Tibial nerve (tissue), 4 donors: ENCODE data around the gene DFFB. TPM values are rescaled to one million over a fixed set of nuclear protein-coding genes. Genes with fewer than 3 reads are reported as not detected.

Experiments
- DNase-seq, 2 donors: peaks; one replicate each; pipeline ENCODE4 v3.0.0-alpha.2; 2019; ENCODE audit warnings: low spot score in 2 of 2
- H3K27ac ChIP-seq, 4 donors: fragments of 200-600 bp; sonication (generic) in 3 of 4; one replicate each; pipeline ENCODE4 v1.5.1; 2017 to 2019; ENCODE audit warnings: mild to moderate bottlenecking in 1 of 4
- H3K27me3 ChIP-seq, 2 donors: fragments of 200-600 bp; sonication (generic) in 1 of 2; one replicate each; pipeline versions ENCODE4 v1.5.1 to v1.6.0; 2017 to 2019
- H3K36me3 ChIP-seq, 3 donors: fragments of 200-600 bp; sonication (generic); one replicate each; pipeline ENCODE4 v1.5.1; 2018 to 2019
- H3K4me1 ChIP-seq, 4 donors: fragments of 200-600 bp; sonication (generic) in 3 of 4; one replicate each; pipeline ENCODE4 v1.5.1; 2017 to 2019
- H3K4me3 ChIP-seq, 4 donors: fragments of 200-600 bp; sonication (generic) in 3 of 4; one replicate each; pipeline ENCODE4 v1.5.1; 2017 to 2019; ENCODE audit warnings: mild to moderate bottlenecking in 1 of 4, moderate library complexity in 1 of 4
- H3K9me3 ChIP-seq, 4 donors: fragments of 200-600 bp; sonication (generic) in 3 of 4; one replicate each; pipeline ENCODE4 v1.5.1; 2017 to 2019
- CTCF ChIP-seq, 5 experiments: fragments of 200-600 bp in 3 of 5; fragments of 450-650 bp in 2 of 5; sonication (generic) in 3 of 5; IDR thresholded peaks; one replicate each; pipeline ENCODE4 v1.5.1; 2016 to 2019; ENCODE audit warnings: antibody characterized with exemption in 5 of 5, mild to moderate bottlenecking in 3 of 5, moderate library complexity in 2 of 5
- EP300 ChIP-seq, 2 donors: sonication (generic); formaldehyde crosslinking; IDR thresholded peaks; one replicate each; pipeline ENCODE4 v1.6.1; 2017; ENCODE audit warnings: antibody characterized with exemption in 2 of 2, mild to moderate bottlenecking in 1 of 2
- POLR2A ChIP-seq, 2 donors: fragments of 450-650 bp; IDR thresholded peaks; one replicate each; pipeline ENCODE4 v1.6.1; 2017; ENCODE audit warnings: antibody characterized with exemption in 2 of 2, mild to moderate bottlenecking in 2 of 2, moderate library complexity in 2 of 2
- WGBS, 2 donors: methylation state at CpG; one replicate each; pipeline ENCODE4 v1.1.5; 2018; 5-methylcytosine and 5-hydroxymethylcytosine counted together
- total RNA-seq, 4 donors: library from RNA; depleted of rRNA; stranded (reverse); fragments of >200 nt; gene quantifications; one replicate each; pipeline ENCODE4 v1.1.0, GENCODE V29; 2016

DFFB gene
- total RNA-seq, 4 donors from 2014 or later: 7.0 to 17.7 (median 15.2) TPM

- no peak overlapping the region for H3K4me3 ChIP-seq
- H3K9me3 ChIP-seq: no peaks in the 10 kb centered on the region
- WGBS, 2 donors: 66 to 68% methylated on average over 8 of the region's 8 CpGs
- no peak for DNase-seq
- TF ChIP-seq CTCF (IDR thresholded peaks at IDR 0.05) (no peak), EP300 (IDR thresholded peaks at IDR 0.05) (no peak), POLR2A (IDR thresholded peaks at IDR 0.05) (no peak)
- H3K4me1 ChIP-seq: peaks cover 0 to 3% (median 0%) of the 10 kb centered on the region in 4 donors
- H3K27ac ChIP-seq: no peak overlapping the region
- H3K36me3 ChIP-seq: no peaks in the 10 kb centered on the region
- H3K27me3 ChIP-seq: peaks cover 0 to 11% of the 10 kb centered on the region in 2 donors
Observed at GRCh38 chr1:3921765-3922164, 64.5 kb downstream of the DFFB start.

- DNase-seq: no peak
- TF ChIP-seq POLR2A (IDR thresholded peaks at IDR 0.05): no peak
- no peak for TF ChIP-seq EP300 (IDR thresholded peaks at IDR 0.05)
- TF ChIP-seq CTCF (IDR thresholded peaks at IDR 0.05): no peak
- H3K27me3 ChIP-seq: peaks cover 0 to 11% of the 10 kb centered on the region in 2 donors
- no peak overlapping the region for H3K27ac ChIP-seq
- H3K4me3 ChIP-seq: no peak overlapping the region
- no peaks in the 10 kb centered on the region for H3K9me3 ChIP-seq
- H3K36me3 ChIP-seq: no peaks in the 10 kb centered on the region
- 80 to 84% methylated on average over 6 of the region's 6 CpGs for WGBS, 2 donors
- H3K4me1 ChIP-seq: peaks cover 0 to 3% (median 0%) of the 10 kb centered on the region in 4 donors
Observed at GRCh38 chr1:3922201-3922725, 65.0 kb downstream of the DFFB start.

- H3K27me3 ChIP-seq: peaks cover 0 to 11% of the 10 kb centered on the region in 2 donors
- peaks cover 0 to 3% (median 0%) of the 10 kb centered on the region in 4 donors for H3K4me1 ChIP-seq
- TF ChIP-seq CTCF (IDR thresholded peaks at IDR 0.05) (no peak), POLR2A (IDR thresholded peaks at IDR 0.05) (no peak), EP300 (IDR thresholded peaks at IDR 0.05) (no peak)
- no peaks in the 10 kb centered on the region for H3K9me3 ChIP-seq
- no peaks in the 10 kb centered on the region for H3K36me3 ChIP-seq
- no peak overlapping the region for H3K4me3 ChIP-seq
- H3K27ac ChIP-seq: no peak overlapping the region
- DNase-seq: no peak
- WGBS, 2 donors: 50 to 69% methylated on average over 6 of the region's 6 CpGs
Observed at GRCh38 chr1:3922851-3923250, 65.6 kb downstream of the DFFB start.

DNA sequence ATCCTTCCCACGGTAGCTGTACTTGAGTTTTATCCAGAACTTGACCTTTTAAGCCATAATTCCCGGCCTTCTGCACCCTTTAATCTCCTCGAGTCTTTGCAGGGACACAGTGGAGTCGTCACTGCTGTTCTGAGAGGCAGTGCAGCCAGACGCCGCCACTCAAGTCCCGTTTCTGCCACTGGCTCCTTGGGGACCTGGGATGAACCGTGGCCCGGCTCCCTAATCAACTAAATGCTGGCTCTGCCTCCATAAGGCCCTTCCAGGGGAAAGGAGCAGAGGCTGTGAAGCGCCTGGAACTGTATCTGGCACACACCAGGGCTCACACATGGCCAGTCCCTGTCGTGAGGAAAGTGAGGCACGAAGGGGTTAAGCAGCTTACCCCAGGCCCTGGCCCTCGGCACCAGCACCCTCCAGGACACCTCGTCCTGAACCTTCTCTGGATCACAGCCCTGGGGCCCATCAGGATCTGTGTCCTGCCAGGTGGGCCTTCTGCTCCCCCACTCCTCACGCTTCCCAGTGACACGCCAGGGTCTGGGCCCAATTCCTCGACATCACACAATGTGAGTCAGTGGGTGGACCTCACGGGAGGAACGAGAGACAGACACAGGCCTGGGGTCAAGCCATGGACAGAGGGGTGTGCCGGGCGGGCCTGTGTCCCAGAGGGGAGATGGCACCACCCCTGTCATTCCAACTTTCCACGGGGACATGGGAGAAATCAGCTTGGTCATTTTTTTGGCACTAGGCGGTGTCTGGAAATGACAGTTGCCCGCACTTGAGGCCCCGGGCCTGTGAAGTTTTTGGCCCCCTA is 66.3 kb downstream of the DFFB start:
- Histone ChIP-seq H3K4me3 (no peak overlapping the region), H3K9me3 (no peaks in the 10 kb centered on the region), H3K27ac (no peak overlapping the region), H3K27me3 (peaks cover 0 to 11% of the 10 kb centered on the region in 2 donors), H3K36me3 (no peaks in the 10 kb centered on the region), H3K4me1 (peaks cover 0 to 3% (median 0%) of the 10 kb centered on the region in 4 donors)
- WGBS, 2 donors: 61 to 66% methylated on average over 12 to 25 of the region's 25 CpGs
- no peak for DNase-seq
- TF ChIP-seq POLR2A (IDR thresholded peaks at IDR 0.05) (no peak), CTCF (IDR thresholded peaks at IDR 0.05) (no peak), EP300 (IDR thresholded peaks at IDR 0.05) (no peak)

DNA sequence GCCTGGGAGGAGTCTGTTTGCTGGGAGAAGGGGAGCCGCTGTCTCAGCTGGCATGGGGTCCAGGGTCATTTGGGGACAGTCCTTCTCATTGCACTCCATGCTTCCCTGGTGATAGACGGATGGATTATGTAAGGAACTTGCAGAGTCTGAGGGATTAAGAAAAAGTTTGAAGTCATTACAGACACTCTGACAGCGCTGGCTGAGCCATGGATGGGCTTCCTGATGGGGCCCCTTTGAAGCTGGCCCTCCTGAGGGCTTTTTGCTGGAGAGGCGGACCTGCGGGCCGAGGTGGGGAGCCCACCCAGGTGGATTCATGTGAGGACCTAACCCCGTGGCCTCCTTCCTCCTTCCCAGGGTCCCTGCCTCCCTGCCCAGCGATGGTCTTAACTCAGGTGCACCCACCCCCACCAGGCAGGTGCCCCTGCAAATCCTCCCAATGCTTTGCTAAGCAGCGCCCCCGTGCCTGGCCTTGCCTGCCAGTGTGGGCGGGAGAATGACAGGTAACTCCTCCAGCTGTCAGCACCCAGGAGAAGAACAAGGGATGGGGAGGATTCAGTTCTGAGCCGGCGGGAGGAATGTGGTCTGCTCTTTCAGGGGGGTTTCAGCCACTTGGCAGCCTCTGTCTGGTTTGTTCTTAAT is 67.0 kb downstream of the DFFB start:
- H3K4me3 ChIP-seq: no peak overlapping the region
- peaks cover 0 to 11% of the 10 kb centered on the region in 2 donors for H3K27me3 ChIP-seq
- 32 to 51% methylated on average over 13 of the region's 13 CpGs for WGBS, 2 donors
- no peak for TF ChIP-seq EP300 (IDR thresholded peaks at IDR 0.05)
- no peak for TF ChIP-seq CTCF (IDR thresholded peaks at IDR 0.05)
- DNase-seq: no peak
- H3K36me3 ChIP-seq: no peaks in the 10 kb centered on the region
- peaks cover 0 to 3% (median 0%) of the 10 kb centered on the region in 4 donors for H3K4me1 ChIP-seq
- H3K9me3 ChIP-seq: no peaks in the 10 kb centered on the region
- no peak overlapping the region for H3K27ac ChIP-seq
